ENCODE data around the gene HOXD11. TPM values are rescaled to one million over a fixed set of nuclear protein-coding genes. Genes with fewer than 3 reads are reported as not detected.

HOXD11 gene
- total and polyA plus RNA-seq, 2 experiments from 2014 or later = 28.4 to 30.0 TPM

GRCh38 chr2:176092270-176093144, 14.6 kb upstream of the HOXD11 start, which contains the start of gene HOXD13:
Gene HOXD13, plus strand, starts transcription at chr2:176092721. Its CDS starts 170 bp downstream, at chr2:176092891.
- 8 to 16% methylated on average over 28 to 62 of the region's 95 CpGs for WGBS, 2 experiments (ENCODE audit: low coverage in 1 of 2, low lambda C conversion rate in 2 of 2, missing lambda C conversion rate in 2 of 2)
- Histone ChIP-seq H3K27ac (no peak within 1 kb of the TSS), H2AFZ (peak within 1 kb of the TSS; percentile 88), H3K4me1 (ENCODE audit: insufficient read depth) (peaks cover 9% of the 10 kb centered on the region), H3K36me3 (ENCODE audit: low read depth) (no peaks in the 10 kb centered on the region), H3K9me2 (ENCODE audit: insufficient read depth) (no peaks in the 10 kb centered on the region), H3K9ac (peak within 1 kb of the TSS; percentile 55), H3K9me3 (ENCODE audit: low read depth) (no peaks in the 10 kb centered on the region), H3K4me2 (ENCODE audit: unreplicated experiment) (peak within 1 kb of the TSS; percentile 87), H4K20me1 (ENCODE audit: insufficient read depth) (no peaks in the 10 kb centered on the region), H3K4me3 (peak within 1 kb of the TSS; percentile 77), H3K79me2 (ENCODE audit: insufficient read depth) (0 out of 2 replicates have a peak, but pooled peaks cover 13% of the 10 kb centered on the region), H3F3A (ENCODE audit: insufficient read depth) (peaks cover 15% of the 10 kb centered on the region; the same call in 1 of the 2 replicates), H3K27me3 (replicated peaks; ENCODE audit: insufficient read depth) (peaks cover 13% of the 10 kb centered on the region; the same call in 1 of the 2 replicates)
- peak; percentile 79 for DNase-seq
- no peak for TF ChIP-seq EZH2phosphoT487 (IDR thresholded peaks at IDR 0.05; ENCODE audit: insufficient read depth, low read depth)
- TF ChIP-seq EZH2 (IDR thresholded peaks at IDR 0.05; ENCODE audit: insufficient read depth, poor library complexity, severe bottlenecking) = no peak
- in situ Hi-C loops (cut with MboI) = no loop called here

GRCh38 chr2:176093145-176093897, 13.8 kb upstream of the HOXD11 start:
- H3K4me2 ChIP-seq (ENCODE audit: unreplicated experiment) = peak overlapping the region; percentile 87
- in situ Hi-C loops (cut with MboI) = no loop called here
- H3K4me1 ChIP-seq (ENCODE audit: insufficient read depth) = peaks cover 9% of the 10 kb centered on the region
- peak overlapping the region; percentile 77 for H3K4me3 ChIP-seq
- TF ChIP-seq EZH2phosphoT487 (IDR thresholded peaks at IDR 0.05; ENCODE audit: insufficient read depth, low read depth) (no peak), EZH2 (IDR thresholded peaks at IDR 0.05; ENCODE audit: insufficient read depth, poor library complexity, severe bottlenecking) (no peak)
- no peaks in the 10 kb centered on the region for H3K36me3 ChIP-seq (ENCODE audit: low read depth)
- H3K27ac ChIP-seq = no peak overlapping the region
- peak overlapping the region; percentile 88 for H2AFZ ChIP-seq
- H3K9me2 ChIP-seq (ENCODE audit: insufficient read depth) = no peaks in the 10 kb centered on the region
- WGBS, 2 experiments (ENCODE audit: low coverage in 1 of 2, low lambda C conversion rate in 2 of 2, missing lambda C conversion rate in 2 of 2) = 10% methylated on average over 46 to 50 of the region's 53 CpGs
- peaks cover 15% of the 10 kb centered on the region; the same call in 1 of the 2 replicates for H3F3A ChIP-seq (ENCODE audit: insufficient read depth)
- peak; percentile 88 for DNase-seq
- H3K27me3 ChIP-seq (replicated peaks; ENCODE audit: insufficient read depth) = peaks cover 13% of the 10 kb centered on the region; the same call in 1 of the 2 replicates
- H3K9me3 ChIP-seq (ENCODE audit: low read depth) = no peaks in the 10 kb centered on the region
- H4K20me1 ChIP-seq (ENCODE audit: insufficient read depth) = no peaks in the 10 kb centered on the region
- H3K9ac ChIP-seq = peak overlapping the region; percentile 55
- 0 out of 2 replicates have a peak, but pooled peaks cover 13% of the 10 kb centered on the region for H3K79me2 ChIP-seq (ENCODE audit: insufficient read depth)

- H3K9me3 ChIP-seq (ENCODE audit: low read depth) = no peaks in the 10 kb centered on the region
- DNase-seq = no peak
- TF ChIP-seq EZH2phosphoT487 (IDR thresholded peaks at IDR 0.05; ENCODE audit: insufficient read depth, low read depth) (no peak), EZH2 (IDR thresholded peaks at IDR 0.05; ENCODE audit: insufficient read depth, poor library complexity, severe bottlenecking) (no peak)
- no peaks in the 10 kb centered on the region for H3K36me3 ChIP-seq (ENCODE audit: low read depth)
- H2AFZ ChIP-seq = peak overlapping the region; percentile 88; the same call in 1 of the 2 replicates
- WGBS, 2 experiments (ENCODE audit: low coverage in 1 of 2, low lambda C conversion rate in 2 of 2, missing lambda C conversion rate in 2 of 2) = 81 to 84% methylated on average over 8 of the region's 8 CpGs
- H3F3A ChIP-seq (ENCODE audit: insufficient read depth) = peaks cover 15% of the 10 kb centered on the region; the same call in 1 of the 2 replicates
- in situ Hi-C loops (cut with MboI) = no loop called here
- peaks cover 9% of the 10 kb centered on the region for H3K4me1 ChIP-seq (ENCODE audit: insufficient read depth)
- H3K9ac ChIP-seq = no peak overlapping the region
- H3K9me2 ChIP-seq (ENCODE audit: insufficient read depth) = no peaks in the 10 kb centered on the region
- H4K20me1 ChIP-seq (ENCODE audit: insufficient read depth) = no peaks in the 10 kb centered on the region
- peak overlapping the region; percentile 87 for H3K4me2 ChIP-seq (ENCODE audit: unreplicated experiment)
- no peak overlapping the region for H3K27ac ChIP-seq
- peak overlapping the region; percentile 77 for H3K4me3 ChIP-seq
- peaks cover 13% of the 10 kb centered on the region; the same call in 1 of the 2 replicates for H3K27me3 ChIP-seq (replicated peaks; ENCODE audit: insufficient read depth)
- H3K79me2 ChIP-seq (ENCODE audit: insufficient read depth) = 0 out of 2 replicates have a peak, but pooled peaks cover 13% of the 10 kb centered on the region
Measured at GRCh38 chr2:176093898-176094249, 13.2 kb upstream of the HOXD11 start.

GRCh38 chr2:176094349-176094748, 12.7 kb upstream of the HOXD11 start:
- Histone ChIP-seq H3K9me2 (ENCODE audit: insufficient read depth) (no peaks in the 10 kb centered on the region), H3F3A (ENCODE audit: insufficient read depth) (peaks cover 15% of the 10 kb centered on the region; the same call in 1 of the 2 replicates), H3K79me2 (ENCODE audit: insufficient read depth) (0 out of 2 replicates have a peak, but pooled peaks cover 13% of the 10 kb centered on the region), H3K27me3 (replicated peaks; ENCODE audit: insufficient read depth) (peaks cover 12% of the 10 kb centered on the region; the same call in 1 of the 2 replicates), H2AFZ (no peak overlapping the region), H4K20me1 (ENCODE audit: insufficient read depth) (no peaks in the 10 kb centered on the region), H3K27ac (no peak overlapping the region), H3K4me3 (0 out of 2 replicates have a peak overlapping the region, but pooled peaks have one; percentile 77), H3K36me3 (ENCODE audit: low read depth) (no peaks in the 10 kb centered on the region), H3K9me3 (ENCODE audit: low read depth) (no peaks in the 10 kb centered on the region), H3K4me1 (ENCODE audit: insufficient read depth) (peaks cover 9% of the 10 kb centered on the region), H3K9ac (no peak overlapping the region), H3K4me2 (ENCODE audit: unreplicated experiment) (no peak overlapping the region)
- 95 to 97% methylated on average over 12 of the region's 12 CpGs for WGBS, 2 experiments (ENCODE audit: low coverage in 1 of 2, low lambda C conversion rate in 2 of 2, missing lambda C conversion rate in 2 of 2)
- TF ChIP-seq EZH2phosphoT487 (IDR thresholded peaks at IDR 0.05; ENCODE audit: insufficient read depth, low read depth) = no peak
- no peak for TF ChIP-seq EZH2 (IDR thresholded peaks at IDR 0.05; ENCODE audit: insufficient read depth, poor library complexity, severe bottlenecking)
- in situ Hi-C loops (cut with MboI) = no loop called here
- no peak for DNase-seq

All from GM23248 (cell line).